Fibroblast of lung (primary cell): ENCODE measurements around the gene OTUB2. TPM values are rescaled to one million over a fixed set of nuclear protein-coding genes. Genes with fewer than 3 reads are reported as not detected.
A peak's percentile ranks its signal among the peaks of the same experiment; 100 is the strongest.

Source experiments
- DNase-seq, 2 donors: peaks; one replicate each; pipeline versions ENCODE4 v3.0.0 to v3.0.0-alpha.2; 2010; ENCODE audit warnings: low read depth in 2 of 2
- H2AFZ ChIP-seq: 2 replicates; pipeline ENCODE4 v1.5.1; 2012; ENCODE audit warnings: low read length, control low read depth, inconsistent platforms
- H3K27ac ChIP-seq: 2 replicates; pipeline ENCODE4 v1.5.1; 2011; ENCODE audit warnings: low read length, control low read depth; ENCODE audit not compliant: insufficient read depth
- H3K27me3 ChIP-seq: 2 replicates; pipeline ENCODE4 v1.5.1; 2011; ENCODE audit warnings: mild to moderate bottlenecking, low read length; ENCODE audit not compliant: control insufficient read depth, insufficient read depth
- H3K36me3 ChIP-seq: 2 replicates; pipeline ENCODE4 v1.5.1; 2011; ENCODE audit warnings: low read length; ENCODE audit not compliant: control insufficient read depth, insufficient read depth
- H3K4me1 ChIP-seq: 2 replicates; pipeline ENCODE4 v1.5.1; 2011; ENCODE audit warnings: low read length; ENCODE audit not compliant: control insufficient read depth, insufficient read depth; ENCODE audit errors: extremely low read depth
- H3K4me2 ChIP-seq: 2 replicates; pipeline ENCODE4 v1.5.1; 2011; ENCODE audit warnings: low read length, control low read depth; ENCODE audit not compliant: insufficient read depth; ENCODE audit errors: extremely low read depth
- H3K4me3 ChIP-seq, 4 experiments: fragments of 200-600 bp in 1 of 4; sonication (generic) in 1 of 4; replicated peaks in 1 of 4; 2 replicates each; pipeline ENCODE4 v1.5.1; 2011 to 2016; ENCODE audit warnings: low read length in 4 of 4, low read depth in 3 of 4, mild to moderate bottlenecking in 3 of 4, control low read depth in 2 of 4, inconsistent platforms in 1 of 4, mixed read lengths in 1 of 4; ENCODE audit not compliant: insufficient read depth in 1 of 4; ENCODE audit errors: control extremely low read depth in 1 of 4
- H3K79me2 ChIP-seq: 2 replicates; pipeline ENCODE4 v1.5.1; 2012; ENCODE audit warnings: mild to moderate bottlenecking, low read length, inconsistent platforms; ENCODE audit not compliant: control insufficient read depth, insufficient read depth
- H3K9ac ChIP-seq: 2 replicates; pipeline ENCODE4 v1.5.1; 2011; ENCODE audit warnings: mild to moderate bottlenecking, low read length, control low read depth; ENCODE audit not compliant: insufficient read depth
- H3K9me3 ChIP-seq: 2 replicates; pipeline ENCODE4 v1.5.1; 2012; ENCODE audit warnings: low read depth, low read length; ENCODE audit not compliant: control insufficient read depth, insufficient read depth
- H4K20me1 ChIP-seq: 2 replicates; pipeline ENCODE4 v1.5.1; 2011; ENCODE audit warnings: low read length; ENCODE audit not compliant: control insufficient read depth, insufficient read depth; ENCODE audit errors: extremely low read depth
- CTCF ChIP-seq, 2 donors: IDR thresholded peaks in 1 of 2; conservative IDR thresholded peaks in 1 of 2; 1 replicate in 1 of 2; 2 replicates in 1 of 2; pipeline ENCODE4 v1.5.1; 2011 to 2012; ENCODE audit warnings: low read length in 2 of 2, control low read depth in 1 of 2, inconsistent platforms in 1 of 2, low read depth in 1 of 2, mild to moderate bottlenecking in 1 of 2
- EZH2 ChIP-seq: IDR thresholded peaks from 2 replicates; pipeline ENCODE4 v1.5.1; 2012; ENCODE audit warnings: low read length, control low read depth, mild to moderate bottlenecking; ENCODE audit errors: missing control alignments
- polyA minus RNA-seq: library from RNA; depleted of rRNA, polyadenylated mRNA; stranded (reverse); fragments of >200 nt; gene quantifications from 2 replicates; pipeline ENCODE4 v1.2.3, GENCODE V29; 2011; ENCODE audit warnings: low replicate concordance
- polyA plus RNA-seq, 2 donors: library from polyadenylated mRNA; depleted of rRNA in 1 of 2; stranded (reverse) in 1 of 2; unstranded in 1 of 2; fragments of >200 nt; gene quantifications; 2 replicates each; pipeline ENCODE4 v1.2.1, GENCODE V29; 2011 to 2012; ENCODE audit warnings: missing spikeins in 1 of 2
- total RNA-seq: library from RNA; depleted of rRNA; stranded (reverse); fragments of >200 nt; gene quantifications from 2 replicates; pipeline ENCODE4 v1.2.1, GENCODE V29; 2014

Gene OTUB2
- 1.5 and 2.3 TPM in 2 replicates for total RNA-seq
- 1.3 and 1.4 TPM in 2 replicates for polyA plus RNA-seq
- polyA plus RNA-seq (2012): 0.86 and 0.96 TPM in 2 replicates
- polyA minus RNA-seq: 2.6 and 4.3 TPM in 2 replicates

- H3K4me1 ChIP-seq: no peaks in the 10 kb centered on the region
- H3K9ac ChIP-seq: peak within 1 kb of the TSS; percentile 53
- H3K4me2 ChIP-seq: peak within 1 kb of the TSS; percentile 35
- H3K27me3 ChIP-seq: peaks cover 3% of the 10 kb centered on the region
- no peak for TF ChIP-seq CTCF (conservative IDR thresholded peaks at IDR 0.05 in 1 of 2, IDR thresholded peaks at IDR 0.05 in 1 of 2; ENCODE audit: low read depth in 1 of 2, low read length in 2 of 2)
- TF ChIP-seq EZH2: no peak
- DNase-seq: peak; percentile 98
- no peaks in the 10 kb centered on the region for H3K9me3 ChIP-seq
- peak within 1 kb of the TSS; percentile 41 to 66 (median 53) for H3K4me3 ChIP-seq
- H3K79me2 ChIP-seq: no peaks in the 10 kb centered on the region
- H4K20me1 ChIP-seq: no peaks in the 10 kb centered on the region
- peak within 1 kb of the TSS; percentile 68 for H2AFZ ChIP-seq
- no peak within 1 kb of the TSS for H3K27ac ChIP-seq
- H3K36me3 ChIP-seq: no peaks in the 10 kb centered on the region
Measured at GRCh38 chr14:94026173-94026888, at the start of gene OTUB2. Gene OTUB2, plus strand, starts transcription at chr14:94026340. Its CDS starts 198 bp downstream, at chr14:94026538.

GRCh38 chr14:93976477-93977057 lies 49.6 kb upstream of the OTUB2 start, which contains the start of gene ASB2:
Gene ASB2, minus strand, starts transcription at chr14:93976570. Its CDS starts 12,031 bp downstream, at chr14:93964539.
- no peaks in the 10 kb centered on the region for H3K79me2 ChIP-seq
- peak within 1 kb of the TSS; percentile 46 for H3K4me2 ChIP-seq
- DNase-seq: peak in 1 of 2 donors; percentile 11
- no peaks in the 10 kb centered on the region for H3K9me3 ChIP-seq
- no peak within 1 kb of the TSS for H3K27ac ChIP-seq
- H3K36me3 ChIP-seq: no peaks in the 10 kb centered on the region
- TF ChIP-seq EZH2 (no peak), CTCF (conservative IDR thresholded peaks at IDR 0.05 in 1 of 2, IDR thresholded peaks at IDR 0.05 in 1 of 2; ENCODE audit: low read depth in 1 of 2, low read length in 2 of 2) (no peak)
- peak within 1 kb of the TSS; percentile 6 for H2AFZ ChIP-seq
- H3K4me3 ChIP-seq: peak within 1 kb of the TSS in 1 of 4 experiments; percentile 38
- no peak within 1 kb of the TSS for H3K9ac ChIP-seq
- no peaks in the 10 kb centered on the region for H3K27me3 ChIP-seq
- no peaks in the 10 kb centered on the region for H4K20me1 ChIP-seq
- no peaks in the 10 kb centered on the region for H3K4me1 ChIP-seq

- H4K20me1 ChIP-seq: no peaks in the 10 kb centered on the region
- no peak overlapping the region for H3K9ac ChIP-seq
- no peak overlapping the region for H3K4me3 ChIP-seq
- H3K36me3 ChIP-seq: no peaks in the 10 kb centered on the region
- no peak overlapping the region for H3K4me2 ChIP-seq
- TF ChIP-seq CTCF (conservative IDR thresholded peaks at IDR 0.05 in 1 of 2, IDR thresholded peaks at IDR 0.05 in 1 of 2; ENCODE audit: low read depth in 1 of 2, low read length in 2 of 2) (no peak), EZH2 (no peak)
- H3K79me2 ChIP-seq: no peaks in the 10 kb centered on the region
- no peak overlapping the region for H2AFZ ChIP-seq
- no peak for DNase-seq
- H3K27me3 ChIP-seq: no peaks in the 10 kb centered on the region
- no peak overlapping the region for H3K27ac ChIP-seq
- no peaks in the 10 kb centered on the region for H3K4me1 ChIP-seq
- no peaks in the 10 kb centered on the region for H3K9me3 ChIP-seq
Measured at GRCh38 chr14:93977171-93977570, 49.0 kb upstream of the OTUB2 start.
